GM19468 (cell line): Measurements from ENCODE around the gene NFRKB.

Experiments
- ATAC-seq: cut with Tn5 transposase; IDR thresholded peaks from one replicate; pipeline ENCODE4 v1.9.1; 2021; ENCODE audit warnings: mild to moderate bottlenecking, moderate library complexity, moderate number of reproducible peaks; ENCODE audit not compliant: unreplicated experiment; ENCODE audit errors: extremely low read depth

The NFRKB gene

DNA sequence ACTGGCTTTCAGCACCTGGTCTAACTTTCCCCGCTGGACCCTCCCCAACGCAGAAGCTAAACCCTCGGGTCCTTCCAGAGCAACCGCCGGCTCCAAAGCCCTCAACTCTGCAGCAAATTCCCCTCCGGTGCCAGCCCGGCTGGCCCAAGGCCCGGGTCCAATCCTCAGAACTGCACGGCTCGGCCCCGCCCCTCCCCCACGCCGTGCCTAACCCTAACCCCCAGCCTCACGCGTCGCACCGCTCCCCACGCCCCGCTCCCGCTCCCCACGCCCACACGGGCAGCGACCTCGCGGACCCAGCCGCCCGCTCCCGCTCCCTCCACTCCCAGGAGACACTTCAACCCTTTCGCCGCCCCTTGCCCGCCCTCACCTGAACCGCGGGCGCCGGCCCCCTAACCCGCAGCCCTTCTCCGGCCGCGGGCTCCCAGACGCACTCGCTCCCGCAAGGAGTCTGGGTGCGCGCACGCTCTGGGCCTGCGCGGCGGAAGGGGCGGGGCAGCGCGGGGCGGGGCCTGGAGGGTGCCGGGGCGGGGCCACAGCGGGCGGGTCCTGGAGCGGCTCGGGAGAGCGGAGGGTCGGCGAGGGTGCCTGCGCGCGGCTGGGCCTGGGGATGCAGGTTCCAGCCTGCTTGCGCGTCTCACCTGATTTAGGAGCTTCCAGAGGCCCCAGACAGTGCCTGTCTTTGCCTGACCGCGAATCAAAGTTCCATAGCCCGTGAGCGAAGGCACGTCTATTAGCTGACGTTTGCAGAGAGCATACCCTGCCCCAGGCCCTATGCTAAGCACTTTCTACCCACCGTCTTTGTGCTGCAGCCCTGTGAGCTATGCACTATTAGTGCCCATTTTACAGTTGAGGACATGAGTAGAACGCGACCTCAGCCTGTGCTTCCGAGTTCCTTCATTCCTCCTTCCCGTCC lies at the start of gene NFRKB:
Gene NFRKB, minus strand, starts transcription at position 453 of the 916 bp plus-strand sequence. CDS start 2,729 bp downstream, outside the sequence.
- peak; percentile 97 for ATAC-seq

DNA sequence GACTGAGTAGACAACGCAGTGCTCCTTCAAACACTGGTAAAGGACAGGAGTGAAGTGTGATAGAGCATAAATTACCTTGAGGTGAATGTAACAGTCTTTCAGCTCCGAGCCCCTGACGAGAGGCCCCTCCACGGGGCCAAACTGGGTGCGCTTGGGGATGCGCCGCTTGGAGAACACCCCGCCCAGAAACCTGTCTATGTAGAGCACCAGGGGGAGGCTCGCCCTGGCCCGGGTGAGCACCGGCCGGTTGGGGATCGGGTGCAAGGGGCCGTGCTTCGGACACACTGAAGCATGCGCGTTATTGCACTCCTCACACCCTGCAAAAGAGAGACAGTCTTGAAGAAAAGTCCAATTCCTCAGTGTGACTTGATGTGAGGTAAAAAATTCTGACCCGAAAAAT lies 49.3 kb upstream of the NFRKB start:
- ATAC-seq, result no peak

DNA sequence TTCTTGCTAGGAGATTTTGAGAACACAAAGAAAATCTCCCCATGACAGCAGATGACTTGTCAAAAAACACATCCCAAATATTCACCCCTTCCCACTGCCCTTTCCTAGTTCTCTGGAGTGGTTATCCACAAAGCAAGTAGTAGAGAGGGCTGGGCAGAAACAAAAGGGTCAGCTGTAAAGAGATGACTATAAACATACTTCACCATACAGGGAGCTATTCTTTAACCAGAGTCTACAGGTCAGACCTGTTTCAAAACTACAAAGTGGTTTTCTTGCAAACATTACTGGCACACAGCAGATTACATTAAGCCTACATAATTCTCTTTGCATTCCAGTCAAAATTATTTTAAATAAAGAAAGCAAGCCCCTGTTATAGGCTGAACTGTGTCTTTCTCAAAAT lies 47.7 kb upstream of the NFRKB start:
- no peak for ATAC-seq

DNA sequence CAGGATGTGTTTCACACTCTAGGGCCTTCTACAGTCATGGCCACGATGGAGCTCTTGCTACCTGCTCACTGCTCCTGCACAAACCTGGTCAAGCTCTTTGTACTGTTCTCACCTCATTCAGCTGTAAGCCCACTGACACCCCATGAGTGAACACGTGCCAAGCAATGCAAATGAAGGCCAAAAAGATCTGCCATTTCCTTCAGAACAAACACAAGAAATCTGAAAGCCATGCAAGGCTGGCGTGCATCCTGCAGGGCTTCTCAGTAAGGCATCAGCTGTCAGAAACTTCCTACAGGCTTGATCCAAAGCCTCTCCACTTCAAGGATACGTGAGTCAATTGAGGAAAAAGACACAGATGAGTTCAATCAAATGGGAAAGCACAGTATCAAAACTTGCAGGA lies 44.1 kb upstream of the NFRKB start:
- no peak for ATAC-seq

GRCh38 chr11:129938764-129939163 lies 43.4 kb upstream of the NFRKB start:
- no peak for ATAC-seq

- ATAC-seq, result no peak
Observed at GRCh38 chr11:129937592-129938238, 42.3 kb upstream of the NFRKB start.

DNA sequence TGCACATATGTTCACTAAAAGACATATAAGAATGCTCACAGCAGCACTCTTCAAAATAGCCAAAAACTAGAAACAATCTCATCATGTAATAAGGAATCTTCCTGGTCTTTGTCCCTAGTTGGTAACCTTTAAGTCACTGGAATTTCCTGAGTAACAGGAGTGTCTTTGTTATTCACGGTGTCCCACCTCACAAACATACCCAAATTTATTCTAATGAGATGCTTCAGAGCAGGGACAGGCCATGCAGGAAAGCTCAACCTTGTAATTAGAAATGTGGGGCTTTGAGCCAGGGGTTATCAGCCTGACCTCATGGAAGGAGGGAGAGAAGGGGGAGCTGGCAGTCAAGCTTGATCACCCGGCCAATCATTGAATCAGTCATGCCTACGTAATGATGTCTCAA lies 40.3 kb upstream of the NFRKB start:
- ATAC-seq, result no peak

DNA sequence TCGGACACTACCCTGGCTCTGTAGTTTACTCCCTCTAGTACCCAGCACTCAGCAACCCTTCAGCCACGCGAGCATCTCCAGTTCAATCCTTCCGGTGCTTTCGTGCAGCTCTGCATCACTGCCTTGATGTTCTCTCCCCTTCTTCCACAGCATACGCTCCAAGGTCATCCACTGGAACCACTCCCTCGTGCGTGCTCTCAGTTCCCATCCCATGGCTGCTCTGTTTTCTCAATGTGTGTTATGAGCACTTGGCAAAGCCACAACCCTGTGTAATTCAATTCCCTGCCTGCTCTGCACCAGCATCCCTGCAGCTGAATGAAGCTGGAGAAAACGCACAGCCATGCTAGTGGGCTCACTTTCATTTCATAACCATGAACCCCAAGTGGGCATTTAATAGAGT lies 38.5 kb upstream of the NFRKB start:
- ATAC-seq, result no peak

DNA sequence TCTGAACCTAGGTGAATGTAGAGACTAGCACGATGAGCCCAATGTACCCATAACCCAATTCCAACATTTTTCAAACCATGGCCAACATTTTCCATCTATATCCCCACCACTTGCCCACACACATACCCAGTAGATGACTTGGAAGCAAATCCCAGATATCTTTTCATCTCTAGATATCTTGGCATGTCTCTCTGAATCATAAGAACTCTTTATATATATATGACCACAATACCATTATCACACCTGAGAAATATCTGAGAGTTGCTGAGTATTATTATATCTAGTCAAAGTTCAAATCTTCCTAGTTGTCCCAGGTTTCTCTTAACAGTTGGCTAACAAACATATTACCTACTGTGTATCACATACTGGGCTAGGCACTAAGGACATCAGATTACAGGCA lies 37.9 kb upstream of the NFRKB start:
- no peak for ATAC-seq

- no peak for ATAC-seq
Observed at GRCh38 chr11:129932381-129933067, 37.1 kb upstream of the NFRKB start.

GRCh38 chr11:129930743-129931142 lies 35.4 kb upstream of the NFRKB start:
- no peak for ATAC-seq

DNA sequence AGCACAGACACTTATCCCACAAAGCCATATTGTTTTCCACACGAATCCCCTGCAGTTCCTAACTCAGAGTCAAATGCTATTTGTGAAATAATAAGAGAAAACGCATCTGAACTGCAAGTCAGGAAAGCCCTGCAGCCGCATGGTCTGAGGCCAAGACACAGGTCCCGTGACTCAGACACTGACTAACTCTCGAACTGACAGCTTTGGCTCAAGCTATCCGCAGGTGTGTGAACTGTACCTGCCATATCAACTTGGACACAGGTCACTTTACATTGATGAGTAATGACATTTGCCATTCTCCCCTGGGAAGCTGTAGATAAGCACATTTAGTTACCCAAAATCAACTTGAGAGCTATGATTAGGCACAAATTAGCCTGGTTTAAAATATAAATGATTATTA lies 34.9 kb upstream of the NFRKB start:
- ATAC-seq, result no peak

- no peak for ATAC-seq
Observed at GRCh38 chr11:129929721-129930120, 34.3 kb upstream of the NFRKB start.

GRCh38 chr11:129928923-129929692 lies 33.7 kb upstream of the NFRKB start:
- ATAC-seq, result no peak

DNA sequence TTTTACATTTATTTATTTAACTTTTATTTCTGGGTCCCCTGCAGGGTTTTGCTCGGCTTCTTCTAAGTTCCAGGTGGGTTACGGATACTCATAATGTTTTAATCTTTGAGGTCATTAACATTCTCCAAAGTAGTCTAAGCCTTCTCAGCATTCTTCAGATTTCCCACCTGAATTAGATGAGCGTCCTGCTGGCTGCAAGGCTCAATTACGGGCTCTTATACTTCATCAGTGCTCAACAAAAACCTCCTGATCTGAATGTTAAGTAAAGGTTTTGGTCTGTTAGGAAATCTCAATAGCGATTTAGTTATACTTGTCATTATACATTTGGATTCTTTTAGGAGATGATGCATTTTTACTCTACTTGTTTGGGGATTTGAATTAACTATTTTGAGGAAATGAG lies 27.3 kb upstream of the NFRKB start:
- no peak for ATAC-seq

DNA sequence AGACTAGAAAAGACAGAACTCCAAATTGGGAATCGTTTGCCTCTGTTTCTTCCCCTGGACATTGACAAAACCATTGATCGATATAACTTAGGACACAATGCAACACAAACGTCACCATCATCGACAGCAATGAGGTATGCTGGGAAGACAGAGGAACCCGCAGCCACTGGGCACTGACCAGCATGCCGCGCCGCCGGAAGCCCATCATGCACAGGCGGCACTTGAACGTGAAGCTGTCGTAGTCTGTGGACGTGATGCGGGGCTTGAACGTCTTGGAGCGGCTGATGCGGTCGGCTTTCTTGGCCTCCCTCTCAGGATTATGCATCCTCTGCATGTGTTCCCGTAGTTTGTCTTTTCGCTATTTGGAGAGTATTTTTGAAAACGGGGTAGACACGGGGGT lies 23.0 kb upstream of the NFRKB start:
- no peak for ATAC-seq

- no peak for ATAC-seq
Observed at GRCh38 chr11:129917231-129917630, 21.9 kb upstream of the NFRKB start.

DNA sequence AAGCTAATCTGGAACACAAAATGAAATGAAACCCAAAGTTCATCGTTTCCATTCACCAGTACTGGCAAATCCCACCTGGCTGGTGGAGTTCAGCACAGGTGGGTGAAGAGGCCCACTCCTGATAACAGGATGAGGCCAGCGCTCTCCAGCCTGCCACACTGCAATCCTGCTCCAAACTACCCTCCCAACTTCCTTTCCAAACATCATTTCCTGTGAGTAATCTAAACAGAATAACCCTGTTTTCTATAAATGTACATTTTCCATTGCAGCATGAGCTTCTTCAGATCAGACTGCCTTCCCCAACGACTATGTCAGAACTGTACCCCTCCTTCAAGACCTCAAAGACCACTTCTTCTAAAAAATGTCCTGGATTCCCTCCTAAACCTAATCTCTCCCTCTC lies 15.9 kb upstream of the NFRKB start:
- ATAC-seq, result no peak

GRCh38 chr11:129910360-129910759 lies 15.0 kb upstream of the NFRKB start:
- no peak for ATAC-seq

DNA sequence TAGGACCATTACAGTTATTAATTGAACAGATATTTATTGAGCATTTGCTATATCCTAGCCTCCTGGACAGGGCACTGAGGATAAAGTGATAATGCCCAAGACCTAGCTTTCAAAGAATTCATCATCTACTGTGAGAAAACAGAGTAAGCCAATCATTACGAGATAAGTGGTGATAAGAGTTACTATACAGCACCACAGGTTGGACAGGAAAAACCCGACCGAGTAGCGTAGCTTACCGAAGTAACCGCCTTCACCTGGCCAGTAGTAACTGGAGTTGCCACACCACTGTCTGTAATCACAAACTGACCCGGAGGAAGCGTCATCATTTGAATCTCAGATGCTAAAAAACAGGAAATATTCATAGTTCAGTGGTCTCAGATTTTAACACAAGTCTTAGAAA lies 10.0 kb upstream of the NFRKB start:
- ATAC-seq, result no peak
